OCI-LY3 (cell line): Measurements from ENCODE around the gene RHBDL3.

Experiments used
- EZH2phosphoT487 ChIP-seq: fragments of 200-600 bp; shearing (Covaris generic); IDR thresholded peaks from 2 replicates; pipeline ENCODE4 v1.6.1; 2018; ENCODE audit warnings: antibody characterized with exemption, mixed run types, low read depth
- TF ChIP-seq, protein P1 (sequence below): fragments of 200-600, 300-600 bp; sonication (generic); IDR thresholded peaks from 2 replicates; pipeline ENCODE4 v1.5.1; 2014; ENCODE audit warnings: antibody characterized with exemption, low read length, low read depth

DNA sequence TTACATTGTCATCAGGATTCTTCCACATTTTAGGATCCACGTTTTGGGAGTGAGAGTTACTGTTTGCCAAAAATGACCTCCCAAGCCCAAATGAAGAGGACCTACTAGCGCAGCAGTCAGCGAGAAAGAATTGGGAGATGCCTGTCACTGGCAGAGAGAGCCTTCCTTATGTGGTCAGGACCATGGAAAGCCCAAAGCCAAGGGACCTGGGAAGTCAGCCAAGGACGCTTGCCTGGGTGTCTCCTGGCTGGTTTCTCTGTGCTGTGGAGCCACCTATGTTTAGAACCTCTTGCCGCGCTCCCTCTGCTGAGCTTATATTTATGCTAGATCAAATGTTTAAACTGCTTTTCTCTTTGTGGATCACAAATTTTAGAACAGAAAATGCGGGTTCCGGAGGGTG lies 24.9 kb upstream of the RHBDL3 start:
- TF ChIP-seq, protein P1, sequence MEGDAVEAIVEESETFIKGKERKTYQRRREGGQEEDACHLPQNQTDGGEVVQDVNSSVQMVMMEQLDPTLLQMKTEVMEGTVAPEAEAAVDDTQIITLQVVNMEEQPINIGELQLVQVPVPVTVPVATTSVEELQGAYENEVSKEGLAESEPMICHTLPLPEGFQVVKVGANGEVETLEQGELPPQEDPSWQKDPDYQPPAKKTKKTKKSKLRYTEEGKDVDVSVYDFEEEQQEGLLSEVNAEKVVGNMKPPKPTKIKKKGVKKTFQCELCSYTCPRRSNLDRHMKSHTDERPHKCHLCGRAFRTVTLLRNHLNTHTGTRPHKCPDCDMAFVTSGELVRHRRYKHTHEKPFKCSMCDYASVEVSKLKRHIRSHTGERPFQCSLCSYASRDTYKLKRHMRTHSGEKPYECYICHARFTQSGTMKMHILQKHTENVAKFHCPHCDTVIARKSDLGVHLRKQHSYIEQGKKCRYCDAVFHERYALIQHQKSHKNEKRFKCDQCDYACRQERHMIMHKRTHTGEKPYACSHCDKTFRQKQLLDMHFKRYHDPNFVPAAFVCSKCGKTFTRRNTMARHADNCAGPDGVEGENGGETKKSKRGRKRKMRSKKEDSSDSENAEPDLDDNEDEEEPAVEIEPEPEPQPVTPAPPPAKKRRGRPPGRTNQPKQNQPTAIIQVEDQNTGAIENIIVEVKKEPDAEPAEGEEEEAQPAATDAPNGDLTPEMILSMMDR: no peak
- no peak for TF ChIP-seq EZH2phosphoT487
